ENCODE measurements around the gene RAD23B.

DNA sequence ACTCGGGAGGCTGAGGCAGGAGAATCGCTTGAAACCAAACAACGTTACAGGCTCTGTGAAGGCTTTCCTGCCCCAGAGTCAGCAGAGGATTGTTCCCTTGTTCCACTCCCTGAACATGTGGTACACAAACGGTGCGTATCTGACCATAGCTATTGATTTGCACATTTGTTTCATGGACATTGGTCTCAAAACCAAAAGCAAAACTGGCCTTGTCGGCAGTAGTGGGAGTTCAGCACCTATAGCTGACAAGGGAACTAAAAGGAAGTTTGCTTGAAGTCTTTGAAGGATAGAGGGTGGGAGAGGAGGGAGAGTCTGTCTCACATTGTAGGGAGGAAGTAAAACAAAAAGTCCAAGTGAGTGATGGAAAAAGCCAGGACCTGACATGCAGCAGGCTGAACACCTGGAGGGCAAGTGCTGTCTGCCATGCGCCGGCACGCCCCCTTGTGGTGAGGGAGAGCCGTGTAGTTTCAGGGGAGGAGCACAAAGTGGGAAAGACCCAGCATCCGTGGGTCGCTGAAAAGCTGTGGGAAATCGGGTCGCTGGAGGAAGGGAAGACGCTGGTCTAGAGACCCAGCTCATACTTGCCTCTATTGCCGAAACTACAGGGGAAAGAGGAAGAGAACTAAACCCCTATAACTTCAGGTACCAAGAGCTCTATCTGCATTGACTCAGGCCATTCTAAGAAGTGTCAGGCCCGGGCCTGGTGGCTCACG lies 58.0 kb downstream of the RAD23B start:
- no peak for TF ChIP-seq EZH2phosphoT487 (IDR thresholded peaks at IDR 0.05; ENCODE audit: insufficient read depth, low read depth)
- no peak for TF ChIP-seq EZH2 (IDR thresholded peaks at IDR 0.05; ENCODE audit: insufficient read depth, poor library complexity, severe bottlenecking)

Data from GM23248 (cell line).